Neuron (in vitro differentiated cells): ENCODE measurements around the gene NUP50.

ENCODE experiments used
- H2AFZ ChIP-seq: one replicate; pipeline ENCODE4 v1.6.1; 2013; ENCODE audit warnings: low read depth, mild to moderate bottlenecking, inconsistent platforms, low read length, moderate library complexity
- H3K27me3 ChIP-seq: one replicate; pipeline ENCODE4 v1.6.1; 2013; ENCODE audit warnings: low read length; ENCODE audit not compliant: insufficient read depth
- H3K36me3 ChIP-seq: one replicate; pipeline ENCODE4 v1.6.1; 2013; ENCODE audit warnings: low read length; ENCODE audit not compliant: insufficient read depth
- H3K4me1 ChIP-seq: one replicate; pipeline ENCODE4 v1.6.1; 2013; ENCODE audit warnings: low read length; ENCODE audit not compliant: insufficient read depth
- H3K4me3 ChIP-seq: 2 replicates; pipeline ENCODE4 v1.5.1; 2013; ENCODE audit warnings: mild to moderate bottlenecking, low read length, moderate library complexity
- H3K9me3 ChIP-seq: one replicate; pipeline ENCODE4 v1.6.1; 2013; ENCODE audit warnings: low read length

The NUP50 gene

DNA sequence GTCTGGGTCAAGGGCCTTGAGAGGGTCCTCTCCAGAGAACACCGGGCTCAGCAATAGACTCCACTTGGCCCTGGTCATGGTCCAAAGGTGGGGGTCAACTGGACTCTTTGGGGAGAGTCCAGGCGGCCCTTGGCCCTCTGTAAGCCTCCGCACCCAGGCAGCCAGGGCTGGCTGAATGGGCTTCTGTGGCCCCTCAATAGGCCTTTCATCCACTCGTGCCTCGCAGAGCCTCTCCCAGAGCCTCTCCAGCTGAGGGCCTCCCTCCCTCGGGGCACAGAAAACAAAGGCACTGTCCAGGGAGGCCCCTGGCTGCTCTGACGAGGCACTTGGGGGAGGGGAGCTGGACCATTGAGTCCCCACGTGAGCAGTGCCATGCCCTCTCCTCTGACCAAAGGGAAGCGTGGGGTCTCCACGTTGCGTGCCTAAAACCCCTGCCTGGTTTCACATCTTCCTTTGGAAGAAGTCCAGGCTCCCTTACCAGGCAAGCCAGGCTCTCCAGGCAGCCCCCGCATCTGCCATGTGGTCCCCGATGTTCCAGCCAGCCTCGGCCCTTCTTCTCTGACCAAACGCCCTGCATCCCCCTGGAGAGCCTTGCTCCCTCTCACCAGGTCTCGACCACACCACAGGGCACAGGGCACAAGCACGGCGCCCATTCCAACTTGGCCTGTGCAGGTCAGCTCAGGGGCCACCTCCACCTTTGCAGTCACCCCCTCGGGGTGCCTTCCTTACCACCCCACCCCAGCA lies 61.4 kb downstream of the NUP50 start:
- no peaks in the 10 kb centered on the region for H3K9me3 ChIP-seq
- H3K4me1 ChIP-seq: peaks cover 13% of the 10 kb centered on the region
- H3K36me3 ChIP-seq: no peaks in the 10 kb centered on the region
- no peaks in the 10 kb centered on the region for H3K27me3 ChIP-seq
- H2AFZ ChIP-seq: no peak overlapping the region
- H3K4me3 ChIP-seq: no peak overlapping the region

DNA sequence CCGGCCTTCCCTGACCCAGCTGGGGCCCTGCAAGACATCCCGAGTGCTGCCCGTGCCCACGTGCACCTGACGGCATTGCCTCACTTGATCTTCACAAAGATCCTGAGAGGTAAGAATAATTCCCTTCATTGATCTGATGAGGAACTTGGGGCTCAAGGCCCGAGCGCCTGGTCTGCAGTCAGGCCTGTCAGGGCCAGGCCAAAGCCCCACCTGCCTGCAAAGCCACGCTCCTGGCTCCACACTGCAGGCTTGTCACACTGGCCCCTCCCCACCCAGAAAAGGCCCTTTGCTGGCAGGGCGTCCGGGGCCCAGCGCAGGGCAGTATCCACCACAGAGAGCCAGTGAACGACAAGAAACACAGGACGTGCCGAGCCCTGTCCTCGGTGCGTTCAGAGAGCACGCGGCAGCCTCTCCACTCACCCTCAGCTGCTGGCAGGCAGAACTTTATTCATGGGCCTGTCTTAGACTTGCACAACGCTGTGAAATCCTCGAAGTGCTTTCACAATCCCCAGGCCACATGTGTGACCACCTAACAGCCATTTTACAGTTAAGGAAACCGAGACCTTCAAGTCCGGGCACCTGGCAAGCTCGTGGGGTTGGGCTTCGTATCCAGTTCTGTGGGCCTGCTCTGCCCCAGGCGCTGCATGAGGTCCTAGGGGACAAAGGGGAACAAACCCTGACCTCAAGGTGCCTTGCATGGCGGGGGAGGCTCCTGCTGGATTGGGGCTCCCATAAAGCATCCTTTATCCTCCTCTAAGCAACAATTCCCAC lies 62.2 kb downstream of the NUP50 start:
- Histone ChIP-seq H3K4me1 (peaks cover 13% of the 10 kb centered on the region), H3K9me3 (no peaks in the 10 kb centered on the region), H2AFZ (no peak overlapping the region)

GRCh38 chr22:45226503-45227186 lies 62.9 kb downstream of the NUP50 start:
- H3K9me3 ChIP-seq: no peaks in the 10 kb centered on the region
- H2AFZ ChIP-seq: no peak overlapping the region
- no peaks in the 10 kb centered on the region for H3K36me3 ChIP-seq
- no peak overlapping the region for H3K4me3 ChIP-seq
- no peaks in the 10 kb centered on the region for H3K27me3 ChIP-seq
- H3K4me1 ChIP-seq: peaks cover 13% of the 10 kb centered on the region

More for the DNA sequence above, 62.2 kb downstream of the NUP50 start:
- Histone ChIP-seq H3K27me3 (no peaks in the 10 kb centered on the region), H3K4me3 (no peak overlapping the region), H3K36me3 (no peaks in the 10 kb centered on the region)

- Histone ChIP-seq H3K36me3 (no peaks in the 10 kb centered on the region), H2AFZ (no peak overlapping the region), H3K4me3 (no peak overlapping the region), H3K9me3 (no peaks in the 10 kb centered on the region), H3K4me1 (peaks cover 13% of the 10 kb centered on the region), H3K27me3 (no peaks in the 10 kb centered on the region)
Measured at GRCh38 chr22:45227645-45228400, 64.1 kb downstream of the NUP50 start.

DNA sequence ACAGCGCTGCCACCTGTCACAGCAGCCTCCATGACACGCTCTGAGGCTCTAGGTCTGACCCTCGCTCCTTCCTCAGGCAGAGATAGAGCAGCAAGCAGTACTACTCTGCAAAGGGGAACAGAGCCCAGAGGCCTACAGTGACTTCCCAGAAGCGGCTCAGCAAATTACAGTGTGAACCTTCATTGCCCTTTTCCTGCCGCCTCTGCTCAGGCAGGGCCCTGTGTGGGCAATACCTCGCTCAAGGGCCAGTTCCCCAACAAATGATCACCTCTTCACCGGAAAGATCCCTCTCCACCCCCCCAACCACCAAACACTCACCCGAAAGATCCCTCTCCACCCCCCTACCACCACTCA lies 64.7 kb downstream of the NUP50 start:
- H3K36me3 ChIP-seq: no peaks in the 10 kb centered on the region
- H3K4me3 ChIP-seq: no peak overlapping the region
- H2AFZ ChIP-seq: no peak overlapping the region

GRCh38 chr22:45229181-45229580 lies 65.5 kb downstream of the NUP50 start:
- Histone ChIP-seq H3K4me3 (no peak overlapping the region), H3K27me3 (no peaks in the 10 kb centered on the region), H2AFZ (no peak overlapping the region), H3K36me3 (no peaks in the 10 kb centered on the region), H3K9me3 (no peaks in the 10 kb centered on the region), H3K4me1 (peaks cover 13% of the 10 kb centered on the region)

More for the DNA sequence above, 64.7 kb downstream of the NUP50 start:
- Histone ChIP-seq H3K4me1 (peaks cover 13% of the 10 kb centered on the region), H3K27me3 (no peaks in the 10 kb centered on the region), H3K9me3 (no peaks in the 10 kb centered on the region)

- no peaks in the 10 kb centered on the region for H3K9me3 ChIP-seq
- H2AFZ ChIP-seq: no peak overlapping the region
- no peak overlapping the region for H3K4me3 ChIP-seq
- H3K36me3 ChIP-seq: no peaks in the 10 kb centered on the region
- no peaks in the 10 kb centered on the region for H3K27me3 ChIP-seq
- H3K4me1 ChIP-seq: peaks cover 8% of the 10 kb centered on the region
Measured at GRCh38 chr22:45230026-45230721, 66.4 kb downstream of the NUP50 start.

DNA sequence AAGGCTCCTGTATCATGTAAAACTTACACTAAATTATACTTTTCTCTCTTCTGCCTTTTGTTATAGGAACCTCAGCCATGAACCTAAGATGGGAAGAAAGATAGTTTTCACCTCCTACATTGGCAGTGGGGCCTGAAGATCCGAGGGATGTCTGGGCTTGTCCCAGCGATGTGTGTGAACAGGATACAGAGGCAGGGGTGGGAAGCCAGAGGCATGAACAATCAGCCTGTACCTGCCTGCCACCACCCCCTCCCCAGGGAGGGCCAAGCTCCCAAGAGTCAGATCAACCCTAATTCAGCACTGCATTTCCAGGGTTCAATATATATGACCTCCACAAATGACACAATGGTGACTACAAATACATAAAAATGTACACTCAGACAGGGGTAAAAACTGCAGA lies 67.6 kb downstream of the NUP50 start:
- no peaks in the 10 kb centered on the region for H3K36me3 ChIP-seq
- H2AFZ ChIP-seq: no peak overlapping the region
- no peaks in the 10 kb centered on the region for H3K4me1 ChIP-seq
- H3K4me3 ChIP-seq: no peak overlapping the region
- no peaks in the 10 kb centered on the region for H3K9me3 ChIP-seq
- no peaks in the 10 kb centered on the region for H3K27me3 ChIP-seq

DNA sequence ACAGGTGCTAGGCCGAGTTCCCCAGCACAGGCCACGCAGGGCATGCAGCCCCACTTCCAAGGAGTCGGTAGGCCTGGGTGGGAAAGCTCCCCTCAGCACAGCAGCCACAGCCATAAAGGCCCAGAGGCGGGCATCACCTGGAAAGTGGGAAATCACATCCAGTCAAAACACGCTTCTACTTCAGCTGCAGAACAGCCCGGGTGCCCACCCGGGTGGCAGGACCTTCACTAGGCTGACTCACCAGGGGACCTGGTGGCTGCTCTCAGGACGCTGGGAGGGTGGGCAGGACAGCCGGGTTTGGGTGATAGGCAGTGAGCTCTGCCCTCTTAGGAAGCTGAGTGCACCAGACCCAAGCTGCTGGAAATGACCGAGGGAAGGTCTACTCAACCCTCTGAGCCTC lies 69.7 kb downstream of the NUP50 start:
- Histone ChIP-seq H3K9me3 (no peaks in the 10 kb centered on the region), H3K4me3 (no peak overlapping the region), H2AFZ (no peak overlapping the region), H3K4me1 (no peaks in the 10 kb centered on the region), H3K36me3 (no peaks in the 10 kb centered on the region), H3K27me3 (no peaks in the 10 kb centered on the region)

DNA sequence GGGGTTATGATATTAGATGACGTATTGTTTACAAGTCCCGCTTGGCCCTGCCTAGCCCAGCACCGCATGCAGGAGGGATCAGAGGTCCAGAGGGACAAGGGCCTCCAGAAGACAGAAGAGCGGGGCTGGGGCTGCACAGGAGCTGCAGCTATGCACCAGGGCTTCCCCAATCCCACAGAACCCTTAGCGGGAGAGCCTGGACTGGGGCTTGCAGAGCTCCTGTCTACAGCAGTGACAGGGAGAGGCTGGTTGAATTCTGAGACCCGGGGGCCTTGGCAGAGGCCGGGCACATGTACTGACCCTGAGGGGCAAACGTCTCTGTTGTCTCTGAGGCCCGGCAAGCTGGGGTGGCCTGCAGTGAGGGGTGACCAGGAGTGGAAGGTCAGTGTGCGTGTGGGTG lies 70.1 kb downstream of the NUP50 start:
- H3K4me3 ChIP-seq: no peak overlapping the region
- H3K36me3 ChIP-seq: no peaks in the 10 kb centered on the region
- no peaks in the 10 kb centered on the region for H3K9me3 ChIP-seq
- H3K4me1 ChIP-seq: no peaks in the 10 kb centered on the region
- H3K27me3 ChIP-seq: no peaks in the 10 kb centered on the region
- H2AFZ ChIP-seq: no peak overlapping the region

GRCh38 chr22:45235101-45235777 lies 71.5 kb downstream of the NUP50 start:
- H3K36me3 ChIP-seq: no peaks in the 10 kb centered on the region
- no peak overlapping the region for H3K4me3 ChIP-seq
- no peak overlapping the region for H2AFZ ChIP-seq
- peaks cover 12% of the 10 kb centered on the region for H3K4me1 ChIP-seq
- no peaks in the 10 kb centered on the region for H3K9me3 ChIP-seq
- H3K27me3 ChIP-seq: no peaks in the 10 kb centered on the region

GRCh38 chr22:45235851-45236342 lies 72.2 kb downstream of the NUP50 start:
- no peak overlapping the region for H2AFZ ChIP-seq
- H3K4me3 ChIP-seq: no peak overlapping the region

More at GRCh38 chr22:45235851-45236342, 72.2 kb downstream of the NUP50 start:
- Histone ChIP-seq H3K36me3 (no peaks in the 10 kb centered on the region), H3K4me1 (peaks cover 13% of the 10 kb centered on the region), H3K9me3 (no peaks in the 10 kb centered on the region), H3K27me3 (no peaks in the 10 kb centered on the region)
